Stimulated activated naive CD8-positive, alpha-beta T cell treated with anti-CD3 and anti-CD28 coated beads, Interleukin-15, amount 100 ng/mL, for 72 hours (primary cell): ENCODE measurements around the gene TRMT11.
"Not testable (repeated sequence)": the region's sequence is repeated elsewhere in the genome, so short reads cannot be mapped to it uniquely, and the experiment has no call there.

Experiments
- ATAC-seq: fragments of 150-1000 bp; cut with Tn5 transposase; 2 replicates; pipeline ENCODE4 v1.10.0; 2021; ENCODE audit warnings: mild to moderate bottlenecking, moderate library complexity
- DNase-seq, 2 donors: peaks; one replicate each; pipeline ENCODE4 v3.0.0; 2021 to 2022
- H3K27ac Mint-ChIP-seq, 2 donors: one replicate each; pipeline ENCODE4 v1.8.0; 2022; ENCODE audit warnings: mild to moderate bottlenecking in 2 of 2, mixed read lengths in 2 of 2, moderate library complexity in 2 of 2
- H3K27me3 Mint-ChIP-seq: one replicate; pipeline ENCODE4 v1.8.0; 2022; ENCODE audit warnings: mixed read lengths
- H3K4me1 Mint-ChIP-seq: one replicate; pipeline ENCODE4 v1.8.0; 2022; ENCODE audit warnings: mild to moderate bottlenecking, mixed read lengths
- H3K4me3 Mint-ChIP-seq, 2 donors: one replicate each; pipeline ENCODE4 v1.8.0; 2022; ENCODE audit warnings: mild to moderate bottlenecking in 2 of 2, mixed read lengths in 2 of 2, moderate library complexity in 1 of 2
- H3K9me3 Mint-ChIP-seq, 2 donors: one replicate each; pipeline ENCODE4 v1.8.0; 2022; ENCODE audit warnings: mixed read lengths in 2 of 2

TRMT11 gene

DNA sequence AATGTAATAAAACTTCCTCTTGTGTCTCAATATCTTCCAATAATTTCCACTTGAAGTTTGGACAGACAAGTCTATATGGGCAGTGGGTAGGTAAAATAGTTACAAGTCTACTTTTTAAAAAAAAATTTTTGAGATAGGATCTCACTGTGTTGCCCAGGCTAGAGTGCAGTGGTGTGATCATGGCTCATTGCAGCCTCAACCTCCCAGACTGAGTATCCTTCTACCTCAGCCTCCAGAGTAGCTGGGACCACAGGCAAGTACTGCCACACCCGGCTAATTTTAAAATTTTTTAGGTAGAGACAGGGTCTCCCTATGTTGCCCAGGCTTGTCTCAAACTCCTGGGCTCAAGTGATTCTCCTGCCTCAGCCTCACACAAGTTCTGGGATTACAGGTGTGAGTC is 13.9 kb upstream of the TRMT11 start:
- not testable (repeated sequence) for ATAC-seq, H3K4me3 Mint-ChIP-seq, H3K9me3 Mint-ChIP-seq, H3K27me3 Mint-ChIP-seq, DNase-seq
- Mint-ChIP-seq H3K27ac (peak overlapping the region in 1 of 2 donors; percentile 52), H3K4me1 (peaks cover 19% of the 10 kb centered on the region)

DNA sequence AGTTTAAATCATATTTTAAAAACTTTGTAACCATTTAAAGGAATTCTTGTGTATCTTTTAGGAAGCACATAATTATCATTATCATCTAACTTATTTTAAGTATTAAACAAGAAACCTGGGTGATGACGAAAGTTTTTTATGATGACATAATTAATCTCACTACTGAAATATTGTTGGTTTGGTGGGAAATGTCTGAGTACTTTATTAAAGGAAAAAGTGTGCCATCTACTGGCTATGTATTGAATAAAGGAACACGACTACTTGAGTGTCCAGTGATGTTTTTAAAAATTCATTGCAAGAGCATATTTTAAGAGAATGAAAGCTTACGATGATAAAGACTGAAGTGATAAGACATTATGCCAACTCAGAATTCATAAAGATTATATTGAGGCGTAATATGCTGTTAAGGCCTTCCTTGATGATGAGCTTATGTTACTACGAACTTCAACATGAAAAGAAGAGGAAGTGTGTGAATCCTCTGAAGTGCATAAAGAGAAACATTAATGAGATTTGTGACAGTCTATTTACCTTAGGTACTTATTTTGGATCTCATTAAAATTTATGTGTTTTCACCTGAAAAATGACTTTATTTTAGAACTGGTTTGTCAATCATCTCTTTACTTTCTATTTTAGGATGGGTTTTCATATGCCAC is 12.0 kb upstream of the TRMT11 start:
- peaks cover 10% of the 10 kb centered on the region for H3K4me1 Mint-ChIP-seq
- H3K27me3 Mint-ChIP-seq, result no peaks in the 10 kb centered on the region
- DNase-seq (no peak), ATAC-seq (peak; percentile 78)
- H3K4me3 Mint-ChIP-seq, result peak overlapping the region in 1 of 2 donors; percentile 26
- no peaks in the 10 kb centered on the region for H3K9me3 Mint-ChIP-seq
- H3K27ac Mint-ChIP-seq, result peak overlapping the region in 1 of 2 donors; percentile 90

DNA sequence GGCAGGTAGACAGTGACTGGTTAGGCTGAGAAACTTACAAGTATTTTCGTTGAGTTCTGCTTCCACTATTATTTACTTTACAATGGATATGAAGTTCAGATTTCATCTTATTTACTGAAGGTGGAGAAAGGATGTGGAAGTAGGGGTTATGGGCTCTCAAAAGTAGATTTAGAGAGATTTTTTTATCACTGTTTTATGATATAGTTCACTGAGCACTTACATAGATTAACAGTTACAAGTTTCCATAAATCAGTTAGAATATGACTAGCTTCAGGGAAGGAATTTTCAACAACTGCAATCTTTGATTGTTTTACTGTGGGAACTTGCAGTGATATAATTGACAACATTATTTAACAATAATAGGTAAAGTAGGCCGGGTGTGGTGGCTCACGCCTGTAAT is 7.2 kb upstream of the TRMT11 start:
- Mint-ChIP-seq H3K9me3 (no peaks in the 10 kb centered on the region), H3K27me3 (no peaks in the 10 kb centered on the region), H3K4me1 (peaks cover 5% of the 10 kb centered on the region), H3K27ac (no peak overlapping the region), H3K4me3 (no peak overlapping the region)
- ATAC-seq (no peak), DNase-seq (no peak)

DNA sequence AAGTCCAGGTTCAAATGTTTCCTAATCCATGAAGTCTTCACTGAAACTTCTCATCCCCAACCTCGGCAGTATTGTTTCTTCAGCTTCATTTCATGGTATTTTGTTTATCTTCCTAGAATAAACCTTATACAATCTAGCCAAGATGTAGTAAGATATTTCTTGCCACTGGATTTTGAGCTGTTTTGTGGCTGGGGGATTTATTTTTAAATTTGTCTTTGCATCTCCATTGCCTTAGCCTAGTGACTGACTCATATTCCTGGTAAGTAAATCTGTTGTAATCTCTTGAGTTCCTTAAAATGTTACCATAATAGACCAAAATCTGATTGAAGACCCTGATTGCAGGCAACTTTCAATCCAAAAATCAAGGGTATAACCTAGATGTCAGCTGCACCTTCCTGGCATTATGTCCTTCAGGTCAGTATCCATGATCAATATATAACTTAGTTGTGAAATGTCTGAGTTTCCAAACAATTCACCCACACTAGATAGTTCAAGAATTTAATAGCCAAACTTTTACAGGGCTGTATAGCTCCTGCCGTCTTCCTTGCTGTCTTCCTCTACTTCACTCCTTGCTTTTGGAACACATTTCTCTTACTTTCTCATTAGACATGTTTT is 4.7 kb upstream of the TRMT11 start:
- H3K27ac Mint-ChIP-seq, result no peak overlapping the region
- H3K4me3 Mint-ChIP-seq, result no peak overlapping the region
- H3K4me1 Mint-ChIP-seq, result no peaks in the 10 kb centered on the region
- H3K27me3 Mint-ChIP-seq, result no peaks in the 10 kb centered on the region
- ATAC-seq (no peak), DNase-seq (no peak)
- no peaks in the 10 kb centered on the region for H3K9me3 Mint-ChIP-seq

DNA sequence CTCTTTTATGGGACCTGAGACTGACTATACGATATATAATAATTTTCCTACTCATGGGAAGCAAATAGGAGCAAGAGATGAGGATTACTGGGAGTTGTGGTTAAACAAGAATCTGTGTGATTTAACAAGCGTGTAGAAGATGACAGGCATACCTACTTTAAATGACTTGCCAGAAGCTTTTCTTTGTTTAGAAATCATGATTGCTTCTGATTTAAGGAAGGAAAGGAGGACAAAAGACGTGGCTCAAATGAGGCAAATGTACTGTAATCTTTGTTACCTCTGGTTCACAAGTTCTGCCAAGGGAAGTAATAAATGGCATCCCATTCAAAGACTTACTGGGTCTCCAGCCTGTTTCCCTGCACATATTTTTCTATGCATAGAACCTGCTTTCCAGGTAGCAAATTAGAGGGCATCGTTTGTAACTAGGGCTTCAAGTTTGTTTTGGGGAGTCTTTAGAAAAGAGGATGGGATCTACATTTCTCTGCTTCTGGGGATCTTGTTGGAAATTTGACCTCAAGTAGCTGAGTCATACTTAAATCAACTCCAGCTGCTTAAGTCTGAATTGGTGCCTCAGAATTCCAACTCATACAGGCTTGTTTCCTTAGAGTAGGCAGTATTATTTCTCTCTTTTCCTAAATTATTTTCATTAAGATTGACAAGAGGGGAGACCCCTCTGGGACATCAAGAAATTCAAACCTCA is 2.9 kb upstream of the TRMT11 start:
- no peak overlapping the region for H3K4me3 Mint-ChIP-seq
- H3K27me3 Mint-ChIP-seq, result no peaks in the 10 kb centered on the region
- no peaks in the 10 kb centered on the region for H3K4me1 Mint-ChIP-seq
- DNase-seq (no peak), ATAC-seq (no peak)
- H3K27ac Mint-ChIP-seq, result no peak overlapping the region
- no peaks in the 10 kb centered on the region for H3K9me3 Mint-ChIP-seq

DNA sequence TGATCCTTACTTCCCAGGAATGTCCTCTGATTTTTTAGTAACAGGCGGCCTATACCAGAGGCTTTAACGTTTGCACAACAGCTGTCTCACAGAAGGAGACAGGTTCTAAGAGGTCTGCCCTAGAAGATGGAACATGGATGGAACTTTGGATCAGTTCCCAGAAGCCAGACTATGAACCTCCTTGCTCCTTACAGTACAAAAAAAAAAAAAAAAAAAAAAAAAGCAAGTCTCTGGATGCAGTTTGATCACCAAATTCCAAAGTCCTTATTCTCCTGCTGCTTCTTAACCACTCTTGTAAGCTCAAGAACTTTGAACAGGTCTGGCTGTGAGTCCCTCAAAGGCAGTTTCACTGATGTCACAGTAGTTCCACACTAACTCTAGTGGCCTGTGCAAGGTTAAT is 2.0 kb upstream of the TRMT11 start:
- no peaks in the 10 kb centered on the region for H3K27me3 Mint-ChIP-seq
- H3K4me1 Mint-ChIP-seq, result no peaks in the 10 kb centered on the region
- ATAC-seq (no peak), DNase-seq (no peak)
- no peak overlapping the region for H3K27ac Mint-ChIP-seq
- H3K9me3 Mint-ChIP-seq, result no peaks in the 10 kb centered on the region
- no peak overlapping the region for H3K4me3 Mint-ChIP-seq

DNA sequence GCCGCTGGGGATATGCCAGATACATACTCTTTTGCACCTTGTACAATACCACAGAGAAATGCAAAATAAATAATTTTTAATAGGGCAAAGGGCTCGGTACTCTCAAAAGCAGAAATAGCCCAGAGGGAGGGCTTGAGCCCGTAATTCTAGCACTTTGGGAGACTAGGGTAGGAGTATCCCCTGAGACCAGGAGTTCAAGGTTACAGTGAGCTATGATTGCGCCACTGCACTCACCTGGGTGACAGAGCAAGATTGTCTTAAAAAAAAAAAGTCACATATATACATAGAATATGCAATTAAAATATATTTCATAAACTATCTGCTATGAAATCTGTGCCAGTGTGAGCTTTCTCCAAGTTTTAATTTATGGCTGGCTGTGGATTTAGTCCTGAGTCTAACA is 818 bp upstream of the TRMT11 start:
- H3K4me1 Mint-ChIP-seq, result no peaks in the 10 kb centered on the region
- no peak overlapping the region for H3K4me3 Mint-ChIP-seq
- no peaks in the 10 kb centered on the region for H3K27me3 Mint-ChIP-seq
- no peaks in the 10 kb centered on the region for H3K9me3 Mint-ChIP-seq
- H3K27ac Mint-ChIP-seq, result no peak overlapping the region
- ATAC-seq (no peak), DNase-seq (no peak)

DNA sequence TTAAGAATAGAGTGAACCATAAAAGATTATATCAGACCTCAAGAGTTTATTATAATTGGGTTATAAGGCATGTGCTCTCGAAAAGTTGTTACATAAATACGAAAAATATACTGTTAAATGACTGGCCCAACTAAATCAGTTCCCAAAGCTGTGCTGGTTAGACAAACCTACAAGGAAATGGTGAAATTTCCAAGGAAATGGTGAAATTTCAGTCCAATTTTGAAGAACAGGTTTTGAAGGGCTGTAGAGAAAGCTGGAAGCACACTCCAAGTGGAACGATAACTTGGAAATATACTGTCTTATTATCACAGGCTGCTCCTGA is 400 bp upstream of the TRMT11 start:
- DNase-seq, result no peak
- no peak overlapping the region for H3K4me3 Mint-ChIP-seq
- H3K27me3 Mint-ChIP-seq, result no peaks in the 10 kb centered on the region
- no peak overlapping the region for H3K27ac Mint-ChIP-seq
- no peaks in the 10 kb centered on the region for H3K4me1 Mint-ChIP-seq
- no peaks in the 10 kb centered on the region for H3K9me3 Mint-ChIP-seq
- ATAC-seq, result no peak

DNA sequence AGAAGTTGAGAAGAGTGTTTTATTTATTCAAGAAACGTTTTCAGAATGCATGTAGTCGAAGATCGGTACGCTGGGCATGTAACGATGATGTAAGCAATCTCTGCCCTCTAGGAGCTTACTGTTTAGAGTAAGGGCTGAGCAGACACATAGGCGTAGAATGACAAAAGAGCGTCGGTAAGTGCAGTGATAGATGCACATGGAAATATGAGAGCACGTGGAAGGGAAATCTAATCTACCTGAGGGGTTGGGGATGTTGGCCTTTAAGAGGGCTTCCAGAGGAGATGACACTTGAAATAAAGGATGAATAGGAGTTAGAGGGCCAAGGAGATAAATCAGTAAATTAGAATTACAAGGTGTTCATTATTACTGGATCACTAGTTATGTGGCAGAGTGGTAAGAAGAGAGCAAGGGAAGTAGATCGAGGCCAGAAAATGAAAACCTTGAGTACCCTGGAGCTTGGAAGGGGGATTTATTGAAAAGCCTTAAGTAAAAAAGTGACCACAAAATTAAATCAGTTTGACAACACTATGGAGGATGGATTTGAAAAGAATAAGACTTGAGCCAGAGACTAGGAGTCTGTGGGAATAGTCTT is 782 bp downstream of the TRMT11 start:
- no peaks in the 10 kb centered on the region for H3K27me3 Mint-ChIP-seq
- H3K27ac Mint-ChIP-seq, result no peak overlapping the region
- peak; percentile 67 for ATAC-seq
- no peaks in the 10 kb centered on the region for H3K4me1 Mint-ChIP-seq
- H3K9me3 Mint-ChIP-seq, result no peaks in the 10 kb centered on the region
- no peak for DNase-seq
- no peak overlapping the region for H3K4me3 Mint-ChIP-seq

DNA sequence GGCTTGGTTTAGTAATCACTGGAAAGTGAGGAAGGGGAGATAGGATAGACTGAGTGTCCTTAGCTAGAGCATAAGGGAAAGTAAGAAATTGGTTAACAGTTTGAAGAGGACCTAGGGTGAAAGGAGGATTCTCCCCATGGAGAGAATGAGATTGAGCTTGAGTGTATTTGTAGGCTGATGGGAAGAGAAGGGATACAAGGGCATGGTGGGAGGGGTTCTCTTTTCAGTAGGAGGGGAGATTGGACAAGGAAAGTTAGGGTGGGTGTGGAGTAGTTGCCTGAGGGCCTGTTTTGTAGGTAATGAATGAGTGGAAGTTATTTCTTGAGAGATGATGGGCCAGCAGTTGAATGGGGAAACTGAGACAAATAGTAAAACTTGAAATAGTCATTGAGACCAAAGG is 1.9 kb downstream of the TRMT11 start:
- Mint-ChIP-seq H3K4me1 (peaks cover 11% of the 10 kb centered on the region), H3K27ac (no peak overlapping the region), H3K9me3 (no peaks in the 10 kb centered on the region), H3K4me3 (no peak overlapping the region), H3K27me3 (no peaks in the 10 kb centered on the region)
- DNase-seq, result no peak
- no peak for ATAC-seq

DNA sequence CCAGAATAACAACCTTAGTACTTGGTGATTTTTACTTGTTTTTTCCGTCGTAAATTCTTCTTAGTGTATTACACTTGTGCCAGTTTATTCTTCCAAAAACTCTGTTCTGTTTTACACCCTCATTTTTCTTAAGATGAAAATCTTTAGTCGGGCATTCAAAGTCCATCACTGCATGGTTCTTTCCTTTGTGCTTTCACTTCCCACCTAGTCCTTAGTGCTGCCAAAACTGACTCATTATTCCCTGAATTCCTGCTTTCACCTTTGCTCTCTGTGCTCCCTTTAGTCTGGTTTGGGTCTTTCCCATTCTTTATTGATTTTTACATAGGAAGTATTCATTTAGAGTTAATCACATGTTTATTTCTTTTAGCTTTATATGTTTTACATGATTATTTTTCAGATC is 3.3 kb downstream of the TRMT11 start:
- H3K27me3 Mint-ChIP-seq, result no peaks in the 10 kb centered on the region
- no peaks in the 10 kb centered on the region for H3K9me3 Mint-ChIP-seq
- peaks cover 17% of the 10 kb centered on the region for H3K4me1 Mint-ChIP-seq
- no peak overlapping the region for H3K27ac Mint-ChIP-seq
- peak overlapping the region in 1 of 2 donors; percentile 30 for H3K4me3 Mint-ChIP-seq
- DNase-seq (no peak), ATAC-seq (no peak)

DNA sequence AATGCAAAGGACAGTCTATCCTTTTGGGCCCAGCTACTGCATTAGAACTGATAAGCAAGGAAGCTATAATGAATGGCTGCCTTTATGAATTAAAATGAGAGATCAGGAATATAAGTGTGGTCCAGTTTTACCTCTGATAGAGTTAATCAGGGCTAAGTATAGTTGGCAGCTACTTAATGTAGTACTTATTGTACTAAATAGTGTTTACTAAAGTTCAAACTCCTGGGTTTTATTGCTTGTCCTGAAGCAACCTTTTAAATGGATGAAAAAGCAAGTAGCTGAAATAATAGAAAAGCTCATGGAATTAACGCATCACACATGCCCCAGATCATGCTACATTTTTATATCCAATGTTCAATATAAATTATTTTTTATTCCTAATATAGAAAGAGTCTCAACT is 5.3 kb downstream of the TRMT11 start:
- ATAC-seq (no peak), DNase-seq (no peak)
- Mint-ChIP-seq H3K4me3 (no peak overlapping the region), H3K27me3 (no peaks in the 10 kb centered on the region), H3K4me1 (peaks cover 30% of the 10 kb centered on the region), H3K9me3 (no peaks in the 10 kb centered on the region), H3K27ac (no peak overlapping the region)

DNA sequence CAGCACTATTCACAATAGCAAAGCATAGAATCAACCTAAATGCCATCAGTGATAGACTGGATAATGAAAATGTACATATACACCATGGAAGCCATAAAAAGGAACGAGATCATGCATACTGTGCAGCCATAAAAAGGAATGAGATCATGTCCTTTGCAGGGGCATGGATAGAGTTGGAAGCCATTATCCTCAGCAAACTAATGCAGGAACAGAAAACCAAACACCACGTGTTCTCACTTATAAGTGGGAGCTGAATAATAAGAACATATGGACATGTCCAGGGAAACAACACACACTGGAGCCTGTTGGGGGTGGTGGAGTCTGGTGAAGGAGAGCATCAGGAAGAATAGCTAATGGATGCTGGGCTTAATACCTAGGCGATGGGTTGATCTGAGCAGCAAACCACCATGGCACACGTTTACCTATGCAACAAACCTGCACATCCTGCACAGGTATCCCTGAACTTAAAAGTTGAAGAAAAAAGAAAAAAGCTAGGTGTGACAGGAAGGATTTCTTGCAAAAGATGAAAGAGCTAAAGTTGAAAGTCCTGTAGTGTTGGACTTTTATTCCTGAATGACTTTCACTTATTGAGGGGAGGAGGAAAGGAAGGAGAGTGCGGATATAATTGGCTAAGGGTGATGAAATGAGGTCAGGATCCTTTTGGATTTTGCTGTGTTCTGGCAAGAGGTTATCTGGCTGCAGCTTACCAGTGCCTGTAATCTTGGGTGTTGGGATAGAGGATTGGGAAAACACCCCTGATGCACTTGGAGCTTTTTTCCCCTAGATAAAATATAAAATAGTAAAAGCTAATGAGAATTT is 8.5 kb downstream of the TRMT11 start:
- no peak for DNase-seq
- Mint-ChIP-seq H3K4me1 (peaks cover 30% of the 10 kb centered on the region), H3K9me3 (no peaks in the 10 kb centered on the region), H3K27ac (peak overlapping the region in 1 of 2 donors; percentile 54), H3K4me3 (no peak overlapping the region), H3K27me3 (no peaks in the 10 kb centered on the region)
- no peak for ATAC-seq

DNA sequence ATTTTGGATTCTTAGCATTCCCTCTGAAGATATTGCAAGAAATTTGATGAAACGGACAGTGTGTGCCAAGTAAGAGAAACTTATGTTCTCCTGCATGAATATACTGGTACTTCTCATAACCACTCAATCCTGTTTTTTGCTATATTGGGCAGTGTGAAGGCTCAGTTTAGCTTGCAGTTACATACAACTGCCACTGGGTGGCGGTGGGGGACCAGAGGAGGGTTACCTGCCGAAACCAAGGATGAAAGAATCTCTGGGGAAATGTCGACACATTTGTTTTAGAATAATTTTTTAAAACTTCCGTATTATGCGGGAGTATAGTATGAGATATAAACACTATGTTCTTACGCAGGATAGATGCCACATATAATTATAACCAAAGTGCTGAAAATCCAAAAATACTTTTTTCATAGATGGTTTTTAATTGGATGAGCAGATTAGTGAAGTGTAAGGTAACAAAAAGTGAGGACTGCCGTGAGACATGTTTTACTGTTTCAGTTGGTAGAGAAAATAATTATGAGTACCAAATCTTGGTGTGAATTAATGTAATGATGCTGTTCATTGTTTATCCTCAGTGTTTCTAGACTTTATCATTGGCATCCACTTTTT is 9.7 kb downstream of the TRMT11 start:
- ATAC-seq (peak; percentile 90), DNase-seq (peak; percentile 58 to 59)
- H3K27ac Mint-ChIP-seq, result no peak overlapping the region
- no peaks in the 10 kb centered on the region for H3K9me3 Mint-ChIP-seq
- H3K27me3 Mint-ChIP-seq, result no peaks in the 10 kb centered on the region
- peaks cover 30% of the 10 kb centered on the region for H3K4me1 Mint-ChIP-seq
- peak overlapping the region; percentile 34 to 41 for H3K4me3 Mint-ChIP-seq
